ENCODE measurements around the gene TMEM132D.

- TF ChIP-seq POLR2A (IDR thresholded peaks at IDR 0.05; ENCODE audit: low read length) (no peak), GATA1 (IDR thresholded peaks at IDR 0.05; ENCODE audit: low read depth, low read length) (no peak)
These were observed 691.8 kb downstream of the TMEM132D start for GRCh38 chr12:129211862-129212630.

Data from erythroblast (primary cell).